ENCODE results near the gene ALDH2.
"Not testable (repeated sequence)": the region's sequence is repeated elsewhere in the genome, so short reads cannot be mapped to it uniquely, and the experiment has no call there.

- not testable (repeated sequence) for TF ChIP-seq U2AF1 (optimal IDR thresholded peaks at IDR 0.05; ENCODE audit: low read depth, low read length); CUX1 (CRISPR knock-in tag; IDR thresholded peaks at IDR 0.05)
Measured at GRCh38 chr12:111763552-111763951, 3.2 kb upstream of the ALDH2 start.

All from K562 (cell line).